WTC11 (cell line): ENCODE measurements around the gene NID2. TPM values are rescaled to one million over a fixed set of nuclear protein-coding genes. Genes with fewer than 3 reads are reported as not detected.

Source experiments
- ATAC-seq: fragments of 200-7000 bp; cut with Tn5 transposase; 2 replicates; pipeline ENCODE4 v1.10.0; 2021; ENCODE audit warnings: mild to moderate bottlenecking, moderate library complexity
- CTCF ChIA-PET: fragments of 300-600 bp; sonication (Branson Sonifier 250); formaldehyde crosslinking; loops from one replicate; lab custom pipeline; 2021; ENCODE audit warnings: antibody characterized with exemption; lab: Charles Lee
- POLR2A ChIA-PET: fragments of 350-600 bp; sonication (Branson Sonifier 250); formaldehyde crosslinking; loops from one replicate; lab custom pipeline; 2021; ENCODE audit warnings: antibody characterized with exemption; lab: Charles Lee
- DNase-seq: peaks from one replicate; pipeline ENCODE4 v3.0.0; 2021; ENCODE audit warnings: low spot score
- H3K27ac Mint-ChIP-seq: 2 replicates; pipeline ENCODE4 v1.8.0; 2021; ENCODE audit warnings: mixed read lengths
- H3K27me3 Mint-ChIP-seq: 2 replicates; pipeline ENCODE4 v1.8.0; 2021; ENCODE audit warnings: low read depth, mild to moderate bottlenecking, moderate library complexity, mixed read lengths
- H3K36me3 Mint-ChIP-seq: 2 replicates; pipeline ENCODE4 v1.8.0; 2021; ENCODE audit warnings: mixed read lengths
- H3K4me1 Mint-ChIP-seq: 2 replicates; pipeline ENCODE4 v1.8.0; 2022; ENCODE audit warnings: mixed read lengths
- H3K4me3 Mint-ChIP-seq: 2 replicates; pipeline ENCODE4 v1.8.0; 2021; ENCODE audit warnings: mild to moderate bottlenecking, moderate library complexity, mixed read lengths
- H3K9me3 Mint-ChIP-seq: 2 replicates; pipeline ENCODE4 v1.8.0; 2021; ENCODE audit warnings: mixed read lengths
- CREB1 ChIP-seq: sonication (generic); formaldehyde crosslinking; IDR thresholded peaks from 2 replicates; pipeline ENCODE4 v1.8.0; 2023; ENCODE audit warnings: mild to moderate bottlenecking, missing genetic modification reagents
- CTCF ChIP-seq: fragments of 200-600 bp; IDR thresholded peaks from 2 replicates; pipeline ENCODE4 v1.8.0; 2022; ENCODE audit warnings: antibody characterized with exemption
- E2F1 ChIP-seq: sonication (generic); formaldehyde crosslinking; IDR thresholded peaks from 2 replicates; pipeline ENCODE4 v1.8.0; 2022; ENCODE audit warnings: mild to moderate bottlenecking, missing genetic modification reagents
- E2F4 ChIP-seq: sonication (generic); formaldehyde crosslinking; IDR thresholded peaks from 2 replicates; pipeline ENCODE4 v1.8.1; 2022; ENCODE audit warnings: low read depth, mild to moderate bottlenecking, moderate library complexity, missing genetic modification reagents, borderline replicate concordance
- ESRRA ChIP-seq: sonication (generic); formaldehyde crosslinking; IDR thresholded peaks from 2 replicates; pipeline ENCODE4 v1.8.1; 2022; ENCODE audit warnings: mild to moderate bottlenecking, missing genetic modification reagents, borderline replicate concordance
- GRHL2 ChIP-seq: fragments of 250-450 bp; sonication (Bioruptor Pico); IDR thresholded peaks from 2 replicates; pipeline ENCODE4 v1.8.0; 2022; ENCODE audit warnings: mild to moderate bottlenecking, moderate library complexity; ENCODE audit not compliant: insufficient replicate concordance, severe bottlenecking
- IRF2 ChIP-seq: sonication (generic); formaldehyde crosslinking; IDR thresholded peaks from 2 replicates; pipeline ENCODE4 v1.8.0; 2022; ENCODE audit warnings: low read depth, missing genetic modification reagents, borderline replicate concordance
- JUN ChIP-seq: sonication (generic); formaldehyde crosslinking; IDR thresholded peaks from 2 replicates; pipeline ENCODE4 v1.8.0; 2023; ENCODE audit warnings: mild to moderate bottlenecking, missing genetic modification reagents
- KAT7 ChIP-seq: sonication (generic); formaldehyde crosslinking; IDR thresholded peaks from 2 replicates; pipeline ENCODE4 v1.8.1; 2023; ENCODE audit warnings: missing genetic modification reagents, mild to moderate bottlenecking, borderline replicate concordance
- NFYB ChIP-seq: sonication (generic); formaldehyde crosslinking; conservative IDR thresholded peaks from 2 replicates; pipeline ENCODE4 v1.8.0; 2022; ENCODE audit warnings: low read depth, missing genetic modification reagents
- SMAD3 ChIP-seq: sonication (generic); formaldehyde crosslinking; IDR thresholded peaks from 2 replicates; pipeline ENCODE4 v1.8.0; 2022; ENCODE audit warnings: missing genetic modification reagents, mild to moderate bottlenecking, borderline replicate concordance
- SP1 ChIP-seq: sonication (generic); formaldehyde crosslinking; conservative IDR thresholded peaks from 2 replicates; pipeline ENCODE4 v1.8.1; 2022; ENCODE audit warnings: missing genetic modification reagents
- STAT6 ChIP-seq: sonication (generic); formaldehyde crosslinking; conservative IDR thresholded peaks from 2 replicates; pipeline ENCODE4 v1.8.1; 2023; ENCODE audit warnings: mild to moderate bottlenecking, low read depth, missing genetic modification reagents, moderate library complexity
- TCF7 ChIP-seq: sonication (generic); formaldehyde crosslinking; IDR thresholded peaks from 2 replicates; pipeline ENCODE4 v1.8.0; 2022; ENCODE audit warnings: mild to moderate bottlenecking, low read depth, missing genetic modification reagents, moderate library complexity
- TEAD4 ChIP-seq: sonication (generic); formaldehyde crosslinking; IDR thresholded peaks from 2 replicates; pipeline ENCODE4 v1.8.0; 2022; ENCODE audit warnings: mild to moderate bottlenecking, missing genetic modification reagents
- TP53 ChIP-seq: sonication (generic); formaldehyde crosslinking; IDR thresholded peaks from 2 replicates; pipeline ENCODE4 v1.8.1; 2023; ENCODE audit warnings: mild to moderate bottlenecking, missing genetic modification reagents
- ZNF219 ChIP-seq: sonication (generic); formaldehyde crosslinking; IDR thresholded peaks from 2 replicates; pipeline ENCODE4 v1.8.0; 2023; ENCODE audit warnings: missing genetic modification reagents, mild to moderate bottlenecking, borderline replicate concordance
- ZNF263 ChIP-seq: sonication (generic); formaldehyde crosslinking; IDR thresholded peaks from 2 replicates; pipeline ENCODE4 v1.8.1; 2022; ENCODE audit warnings: low read depth, mild to moderate bottlenecking, moderate library complexity, missing genetic modification reagents
- ZNF317 ChIP-seq: sonication (generic); formaldehyde crosslinking; IDR thresholded peaks from 2 replicates; pipeline ENCODE4 v1.8.1; 2023; ENCODE audit warnings: low read depth, mild to moderate bottlenecking, moderate library complexity, missing genetic modification reagents, borderline replicate concordance
- ZNF671 ChIP-seq: fragments of 250-450 bp; sonication (Bioruptor Pico); IDR thresholded peaks from 2 replicates; pipeline ENCODE4 v1.8.0; 2021; ENCODE audit warnings: mild to moderate bottlenecking
- total RNA-seq: library from RNA; stranded (reverse); gene quantifications from 3 replicates; pipeline ENCODE4 v1.2.3, GENCODE V29; 2021
- TF ChIP-seq, protein P1 (sequence below): sonication (generic); formaldehyde crosslinking; IDR thresholded peaks from 2 replicates; pipeline ENCODE4 v1.8.1; 2023; ENCODE audit warnings: mild to moderate bottlenecking, missing genetic modification reagents, moderate library complexity
- TF ChIP-seq, protein P2 (sequence below): sonication (generic); formaldehyde crosslinking; IDR thresholded peaks from 2 replicates; pipeline ENCODE4 v1.8.1; 2022; ENCODE audit warnings: mild to moderate bottlenecking, moderate library complexity, missing genetic modification reagents

Gene NID2
- total RNA-seq, 1 experiment from 2014 or later = 5.4 TPM

- no peak for TF ChIP-seq IRF2 (CRISPR knock-in tag)
Observed at GRCh38 chr14:51988221-51988620, 80.6 kb downstream of the NID2 start (continued).

DNA sequence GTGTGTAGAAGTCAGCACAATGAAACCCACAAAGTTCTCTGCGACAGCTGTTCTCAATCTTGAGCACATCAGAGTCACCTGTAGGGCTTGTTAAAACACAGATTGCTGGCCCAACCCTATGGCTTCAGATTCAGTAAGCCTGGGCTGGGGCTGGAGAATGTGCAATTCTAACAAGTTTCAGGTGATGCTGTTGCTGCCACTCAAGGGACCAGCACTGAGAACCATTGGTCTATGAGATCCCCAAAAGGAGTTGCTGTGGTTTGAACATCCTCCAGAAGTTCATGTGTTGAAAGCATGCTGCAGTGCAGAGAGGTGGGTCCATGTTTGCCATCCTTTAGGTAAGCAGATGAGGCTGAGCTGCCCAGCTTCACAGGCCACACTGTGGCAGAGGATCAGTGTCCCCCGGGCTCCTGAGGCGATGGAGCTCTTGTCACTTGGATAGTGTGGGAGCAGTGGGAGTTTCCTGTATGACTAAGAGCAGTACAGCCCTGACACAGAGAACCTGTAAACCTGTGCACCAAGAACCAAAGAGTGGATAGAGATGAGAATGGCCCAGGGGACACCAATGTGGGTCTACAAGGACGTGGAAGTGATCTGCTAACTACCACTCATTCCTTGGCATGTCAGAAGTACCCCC is 87.5 kb downstream of the NID2 start:
- CTCF ChIA-PET = interaction anchor here (1.3 to 1.4 kb wide), 2 partner anchors 13 to 205 kb away, joined by 3 read pairs; no protein-coding TSS in a partner anchor
- no peak for DNase-seq
- no peak overlapping the region for H3K27ac Mint-ChIP-seq
- peaks cover 11% of the 10 kb centered on the region for H3K27me3 Mint-ChIP-seq
- no peak overlapping the region for H3K4me3 Mint-ChIP-seq
- H3K36me3 Mint-ChIP-seq = no peaks in the 10 kb centered on the region
- H3K9me3 Mint-ChIP-seq = no peaks in the 10 kb centered on the region
- no peak for ATAC-seq
- no peak for TF ChIP-seq ZNF317 (CRISPR knock-in tag)
- no peak for TF ChIP-seq NFYB
- no peak for TF ChIP-seq TP53 (CRISPR knock-in tag)
- TF ChIP-seq TEAD4 = no peak
- no peak for TF ChIP-seq SMAD3 (CRISPR knock-in tag)
- TF ChIP-seq, protein P1, sequence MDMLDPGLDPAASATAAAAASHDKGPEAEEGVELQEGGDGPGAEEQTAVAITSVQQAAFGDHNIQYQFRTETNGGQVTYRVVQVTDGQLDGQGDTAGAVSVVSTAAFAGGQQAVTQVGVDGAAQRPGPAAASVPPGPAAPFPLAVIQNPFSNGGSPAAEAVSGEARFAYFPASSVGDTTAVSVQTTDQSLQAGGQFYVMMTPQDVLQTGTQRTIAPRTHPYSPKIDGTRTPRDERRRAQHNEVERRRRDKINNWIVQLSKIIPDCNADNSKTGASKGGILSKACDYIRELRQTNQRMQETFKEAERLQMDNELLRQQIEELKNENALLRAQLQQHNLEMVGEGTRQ (CRISPR knock-in tag) = no peak
- TF ChIP-seq ZNF219 = no peak
- TF ChIP-seq ZNF263 = no peak
- TF ChIP-seq E2F4 (CRISPR knock-in tag) = no peak
- TF ChIP-seq STAT6 (CRISPR knock-in tag) = no peak
- TF ChIP-seq ZNF671 (CRISPR knock-in tag) = no peak
- TF ChIP-seq KAT7 (CRISPR knock-in tag) = no peak
- TF ChIP-seq JUN (CRISPR knock-in tag) = no peak
- POLR2A ChIA-PET = no interaction called here
- 0 out of 2 replicates have a peak, but pooled peaks cover 2% of the 10 kb centered on the region for H3K4me1 Mint-ChIP-seq

GRCh38 chr14:51979088-51979709 is 89.7 kb downstream of the NID2 start:
- CTCF ChIA-PET = interaction anchor here (0.6 to 3.0 kb wide), 32 partner anchors 9 to 701 kb away, joined by 3 to 23 read pairs (median 4); partner anchors contain the start of genes GNG2 and RTRAF
- DNase-seq (peak; percentile 87), ATAC-seq (peak; percentile 90)
- H3K4me3 Mint-ChIP-seq = no peak overlapping the region
- H3K4me1 Mint-ChIP-seq = peaks cover 7% of the 10 kb centered on the region
- no peaks in the 10 kb centered on the region for H3K36me3 Mint-ChIP-seq
- no peak for TF ChIP-seq CREB1
- TF ChIP-seq SMAD3 (CRISPR knock-in tag) = no peak
- no peak for TF ChIP-seq E2F1 (CRISPR knock-in tag)
- TF ChIP-seq ESRRA (CRISPR knock-in tag) = no peak
- peak; percentile 95 for TF ChIP-seq CTCF
- no peak for TF ChIP-seq TCF7 (CRISPR knock-in tag)
- TF ChIP-seq GRHL2 (CRISPR knock-in tag) = no peak
- TF ChIP-seq, protein P2, sequence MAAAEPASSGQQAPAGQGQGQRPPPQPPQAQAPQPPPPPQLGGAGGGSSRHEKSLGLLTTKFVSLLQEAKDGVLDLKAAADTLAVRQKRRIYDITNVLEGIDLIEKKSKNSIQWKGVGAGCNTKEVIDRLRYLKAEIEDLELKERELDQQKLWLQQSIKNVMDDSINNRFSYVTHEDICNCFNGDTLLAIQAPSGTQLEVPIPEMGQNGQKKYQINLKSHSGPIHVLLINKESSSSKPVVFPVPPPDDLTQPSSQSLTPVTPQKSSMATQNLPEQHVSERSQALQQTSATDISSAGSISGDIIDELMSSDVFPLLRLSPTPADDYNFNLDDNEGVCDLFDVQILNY (CRISPR knock-in tag) = no peak
- no peak for TF ChIP-seq SP1 (CRISPR knock-in tag)
- POLR2A ChIA-PET = no interaction called here
- no peaks in the 10 kb centered on the region for H3K9me3 Mint-ChIP-seq
- no peak overlapping the region for H3K27ac Mint-ChIP-seq
- H3K27me3 Mint-ChIP-seq = peaks cover 7% of the 10 kb centered on the region
